ENCODE data around the gene RHOT2. TPM values are rescaled to one million over a fixed set of nuclear protein-coding genes. Genes with fewer than 3 reads are reported as not detected.

RHOT2 gene
- total and polyA plus RNA-seq, 9 of the 15 experiments (the other 6 are each of a cell fraction or from before 2014, with no cell fraction given) = 5.0 to 373 (median 112) TPM

DNA sequence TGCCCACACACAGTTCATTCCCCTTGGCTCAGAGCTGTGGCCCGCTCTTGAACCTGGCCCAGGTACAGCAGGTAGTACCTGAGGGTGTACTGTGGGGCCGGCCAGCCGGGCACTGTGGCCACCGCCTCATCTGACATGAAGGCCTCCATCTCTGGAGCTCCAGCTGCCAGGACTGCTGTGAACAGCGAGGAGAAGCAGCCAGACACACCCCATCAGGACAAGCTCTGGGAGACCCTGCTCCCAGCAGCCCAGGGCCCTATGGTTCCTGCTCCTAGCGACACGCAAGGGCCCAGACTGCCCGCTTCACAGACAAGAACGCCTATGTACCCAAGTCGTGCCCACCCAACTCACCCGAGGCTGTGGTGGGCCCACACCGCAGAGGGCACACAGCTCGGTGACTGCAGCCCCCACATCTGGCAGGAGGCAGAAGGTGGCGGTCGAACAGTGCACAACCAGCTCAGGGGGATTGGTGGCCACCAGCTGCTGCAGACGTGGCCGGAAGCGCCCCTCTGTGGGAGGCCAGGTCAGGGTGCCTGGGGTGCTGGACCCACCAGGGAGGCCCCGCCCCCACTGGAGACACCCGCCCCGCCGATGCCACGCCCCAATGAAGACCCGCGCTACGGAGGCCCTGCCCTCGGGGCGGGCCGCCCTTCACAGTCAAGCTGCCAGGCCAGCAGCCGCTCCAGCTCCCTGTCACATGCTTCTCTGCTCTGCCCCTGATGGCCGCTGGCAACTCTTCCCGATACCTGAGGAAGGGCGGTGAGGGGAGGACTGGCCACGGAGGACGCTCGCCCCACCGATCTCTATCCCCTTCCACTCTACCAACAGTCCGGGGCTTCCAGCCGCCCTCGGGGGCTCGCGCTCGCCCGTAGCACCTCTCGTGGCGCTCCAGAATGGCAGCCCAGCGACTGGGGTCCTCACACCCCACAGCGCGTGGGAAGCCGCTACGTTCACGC is 11.2 kb downstream of the RHOT2 start (continued):
- TF ChIP-seq, protein P1, sequence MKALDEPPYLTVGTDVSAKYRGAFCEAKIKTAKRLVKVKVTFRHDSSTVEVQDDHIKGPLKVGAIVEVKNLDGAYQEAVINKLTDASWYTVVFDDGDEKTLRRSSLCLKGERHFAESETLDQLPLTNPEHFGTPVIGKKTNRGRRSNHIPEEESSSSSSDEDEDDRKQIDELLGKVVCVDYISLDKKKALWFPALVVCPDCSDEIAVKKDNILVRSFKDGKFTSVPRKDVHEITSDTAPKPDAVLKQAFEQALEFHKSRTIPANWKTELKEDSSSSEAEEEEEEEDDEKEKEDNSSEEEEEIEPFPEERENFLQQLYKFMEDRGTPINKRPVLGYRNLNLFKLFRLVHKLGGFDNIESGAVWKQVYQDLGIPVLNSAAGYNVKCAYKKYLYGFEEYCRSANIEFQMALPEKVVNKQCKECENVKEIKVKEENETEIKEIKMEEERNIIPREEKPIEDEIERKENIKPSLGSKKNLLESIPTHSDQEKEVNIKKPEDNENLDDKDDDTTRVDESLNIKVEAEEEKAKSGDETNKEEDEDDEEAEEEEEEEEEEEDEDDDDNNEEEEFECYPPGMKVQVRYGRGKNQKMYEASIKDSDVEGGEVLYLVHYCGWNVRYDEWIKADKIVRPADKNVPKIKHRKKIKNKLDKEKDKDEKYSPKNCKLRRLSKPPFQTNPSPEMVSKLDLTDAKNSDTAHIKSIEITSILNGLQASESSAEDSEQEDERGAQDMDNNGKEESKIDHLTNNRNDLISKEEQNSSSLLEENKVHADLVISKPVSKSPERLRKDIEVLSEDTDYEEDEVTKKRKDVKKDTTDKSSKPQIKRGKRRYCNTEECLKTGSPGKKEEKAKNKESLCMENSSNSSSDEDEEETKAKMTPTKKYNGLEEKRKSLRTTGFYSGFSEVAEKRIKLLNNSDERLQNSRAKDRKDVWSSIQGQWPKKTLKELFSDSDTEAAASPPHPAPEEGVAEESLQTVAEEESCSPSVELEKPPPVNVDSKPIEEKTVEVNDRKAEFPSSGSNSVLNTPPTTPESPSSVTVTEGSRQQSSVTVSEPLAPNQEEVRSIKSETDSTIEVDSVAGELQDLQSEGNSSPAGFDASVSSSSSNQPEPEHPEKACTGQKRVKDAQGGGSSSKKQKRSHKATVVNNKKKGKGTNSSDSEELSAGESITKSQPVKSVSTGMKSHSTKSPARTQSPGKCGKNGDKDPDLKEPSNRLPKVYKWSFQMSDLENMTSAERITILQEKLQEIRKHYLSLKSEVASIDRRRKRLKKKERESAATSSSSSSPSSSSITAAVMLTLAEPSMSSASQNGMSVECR (CRISPR knock-in tag; IDR thresholded peaks at IDR 0.05) = peak; percentile 56
- TF ChIP-seq MAZ (CRISPR knock-in tag; conservative IDR thresholded peaks at IDR 0.05 in 1 of 2, IDR thresholded peaks at IDR 0.05 in 1 of 2) (peak in 1 of 2 experiments; percentile 15; a peak in 1 of 4 replicates), EZH2 (IDR thresholded peaks at IDR 0.05; ENCODE audit: borderline replicate concordance, low read depth, low read length) (no peak), SUPT5H (IDR thresholded peaks at IDR 0.05) (peak; percentile 80), NR1H2 (CRISPR knock-in tag; IDR thresholded peaks at IDR 0.05) (no peak), HMG20B (CRISPR knock-in tag; IDR thresholded peaks at IDR 0.05) (no peak), CXXC5 (CRISPR knock-in tag; IDR thresholded peaks at IDR 0.05) (0 out of 2 replicates have a peak, but pooled peaks have one; percentile 2), PTRF (tag; IDR thresholded peaks at IDR 0.05) (no peak), RHOXF2B (CRISPR knock-in tag; conservative IDR thresholded peaks at IDR 0.05) (no peak), HLTF (IDR thresholded peaks at IDR 0.05) (peak; percentile 56; the same call in 1 of the 2 replicates), FOXK1 (CRISPR knock-in tag; IDR thresholded peaks at IDR 0.05; ENCODE audit: borderline replicate concordance) (no peak), FOXA1 (IDR thresholded peaks at IDR 0.05; ENCODE audit: borderline replicate concordance) (no peak)
- TF ChIP-seq, protein P2, sequence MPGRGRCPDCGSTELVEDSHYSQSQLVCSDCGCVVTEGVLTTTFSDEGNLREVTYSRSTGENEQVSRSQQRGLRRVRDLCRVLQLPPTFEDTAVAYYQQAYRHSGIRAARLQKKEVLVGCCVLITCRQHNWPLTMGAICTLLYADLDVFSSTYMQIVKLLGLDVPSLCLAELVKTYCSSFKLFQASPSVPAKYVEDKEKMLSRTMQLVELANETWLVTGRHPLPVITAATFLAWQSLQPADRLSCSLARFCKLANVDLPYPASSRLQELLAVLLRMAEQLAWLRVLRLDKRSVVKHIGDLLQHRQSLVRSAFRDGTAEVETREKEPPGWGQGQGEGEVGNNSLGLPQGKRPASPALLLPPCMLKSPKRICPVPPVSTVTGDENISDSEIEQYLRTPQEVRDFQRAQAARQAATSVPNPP (IDR thresholded peaks at IDR 0.05; ENCODE audit: borderline replicate concordance, insufficient read depth, insufficient read length) = no peak
- TF ChIP-seq, protein P3, sequence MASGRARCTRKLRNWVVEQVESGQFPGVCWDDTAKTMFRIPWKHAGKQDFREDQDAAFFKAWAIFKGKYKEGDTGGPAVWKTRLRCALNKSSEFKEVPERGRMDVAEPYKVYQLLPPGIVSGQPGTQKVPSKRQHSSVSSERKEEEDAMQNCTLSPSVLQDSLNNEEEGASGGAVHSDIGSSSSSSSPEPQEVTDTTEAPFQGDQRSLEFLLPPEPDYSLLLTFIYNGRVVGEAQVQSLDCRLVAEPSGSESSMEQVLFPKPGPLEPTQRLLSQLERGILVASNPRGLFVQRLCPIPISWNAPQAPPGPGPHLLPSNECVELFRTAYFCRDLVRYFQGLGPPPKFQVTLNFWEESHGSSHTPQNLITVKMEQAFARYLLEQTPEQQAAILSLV (tag; IDR thresholded peaks at IDR 0.05) = no peak
- TF ChIP-seq, protein P4, sequence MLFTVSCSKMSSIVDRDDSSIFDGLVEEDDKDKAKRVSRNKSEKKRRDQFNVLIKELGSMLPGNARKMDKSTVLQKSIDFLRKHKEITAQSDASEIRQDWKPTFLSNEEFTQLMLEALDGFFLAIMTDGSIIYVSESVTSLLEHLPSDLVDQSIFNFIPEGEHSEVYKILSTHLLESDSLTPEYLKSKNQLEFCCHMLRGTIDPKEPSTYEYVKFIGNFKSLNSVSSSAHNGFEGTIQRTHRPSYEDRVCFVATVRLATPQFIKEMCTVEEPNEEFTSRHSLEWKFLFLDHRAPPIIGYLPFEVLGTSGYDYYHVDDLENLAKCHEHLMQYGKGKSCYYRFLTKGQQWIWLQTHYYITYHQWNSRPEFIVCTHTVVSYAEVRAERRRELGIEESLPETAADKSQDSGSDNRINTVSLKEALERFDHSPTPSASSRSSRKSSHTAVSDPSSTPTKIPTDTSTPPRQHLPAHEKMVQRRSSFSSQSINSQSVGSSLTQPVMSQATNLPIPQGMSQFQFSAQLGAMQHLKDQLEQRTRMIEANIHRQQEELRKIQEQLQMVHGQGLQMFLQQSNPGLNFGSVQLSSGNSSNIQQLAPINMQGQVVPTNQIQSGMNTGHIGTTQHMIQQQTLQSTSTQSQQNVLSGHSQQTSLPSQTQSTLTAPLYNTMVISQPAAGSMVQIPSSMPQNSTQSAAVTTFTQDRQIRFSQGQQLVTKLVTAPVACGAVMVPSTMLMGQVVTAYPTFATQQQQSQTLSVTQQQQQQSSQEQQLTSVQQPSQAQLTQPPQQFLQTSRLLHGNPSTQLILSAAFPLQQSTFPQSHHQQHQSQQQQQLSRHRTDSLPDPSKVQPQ (CRISPR knock-in tag; IDR thresholded peaks at IDR 0.05; ENCODE audit: borderline replicate concordance) = no peak

All from K562 (cell line).